ENCODE data around the gene IKZF1.

The IKZF1 gene

DNA sequence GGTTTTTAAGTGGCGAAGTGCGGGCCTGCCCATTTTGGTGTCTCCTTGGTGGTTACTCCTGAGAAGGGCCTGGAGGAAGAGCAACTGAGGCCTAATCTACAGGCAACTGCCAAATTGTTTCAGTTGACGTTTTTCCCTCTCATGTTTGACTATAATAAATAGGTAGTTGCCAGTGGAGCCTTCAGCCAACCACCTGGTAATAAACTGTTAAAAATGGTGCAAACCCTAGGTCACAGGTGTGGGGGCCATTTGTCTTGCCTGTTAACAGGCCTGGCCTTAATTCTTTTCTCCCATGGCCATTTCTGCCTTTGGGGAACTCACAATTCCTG lies 3.7 kb downstream of the IKZF1 start:
- ATAC-seq (replicated peaks) (no peak), DNase-seq (no peak)
- H3K4me1 Mint-ChIP-seq, result peaks cover 27 to 52% of the 10 kb centered on the region in 2 donors
- peak overlapping the region; percentile 95 for H3K4me3 Mint-ChIP-seq
- H3K9me3 Mint-ChIP-seq, result no peaks in the 10 kb centered on the region
- H3K27me3 Mint-ChIP-seq, result no peaks in the 10 kb centered on the region
- peak overlapping the region; percentile 93 for H3K27ac Mint-ChIP-seq
- peaks cover 46 to 48% of the 10 kb centered on the region in 2 donors for H3K36me3 Mint-ChIP-seq

DNA sequence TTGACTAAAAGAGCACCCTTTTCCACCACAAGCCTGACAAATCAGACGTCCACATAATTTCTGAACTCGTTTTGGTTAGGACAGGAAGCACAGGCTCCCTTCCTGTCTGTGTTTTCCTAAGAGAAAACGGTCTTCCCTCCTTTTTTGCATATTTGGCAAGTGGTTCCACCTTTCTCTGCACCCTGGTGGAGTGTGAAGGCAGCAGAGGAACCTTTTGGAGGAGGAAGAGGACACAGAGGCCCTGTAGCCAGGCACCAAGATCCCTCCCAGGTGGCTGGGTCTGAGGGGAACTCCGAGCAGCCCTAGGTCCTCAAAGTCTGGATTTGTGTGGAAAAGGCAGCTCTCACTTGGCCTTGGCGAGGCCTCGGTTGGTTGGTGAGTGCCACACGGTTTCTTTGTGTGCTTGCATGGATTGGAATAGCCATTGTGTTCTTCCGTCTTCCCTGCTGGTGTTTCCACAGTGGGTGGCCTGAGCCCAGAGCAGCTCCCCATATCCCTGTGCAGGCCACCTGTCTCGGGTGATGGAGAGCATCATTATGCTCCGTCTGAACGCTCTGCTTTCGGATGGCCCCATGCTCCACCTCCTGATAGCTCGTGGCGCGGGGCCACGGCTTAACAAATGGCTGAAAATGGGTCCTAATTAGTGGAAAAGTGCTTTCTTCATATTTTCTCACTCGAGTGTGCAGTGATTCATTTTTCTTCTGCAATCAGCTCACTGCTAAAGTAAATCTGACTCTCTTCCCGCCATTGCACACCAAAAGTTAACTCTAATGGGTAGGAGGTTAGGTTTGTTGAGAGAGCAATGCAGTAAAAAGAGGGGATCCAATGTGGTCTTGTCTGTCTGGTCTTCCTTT lies 4.2 kb downstream of the IKZF1 start:
- peak overlapping the region; percentile 95 for H3K4me3 Mint-ChIP-seq
- peaks cover 31 to 55% of the 10 kb centered on the region in 2 donors for H3K4me1 Mint-ChIP-seq
- peaks cover 51 to 54% of the 10 kb centered on the region in 2 donors for H3K36me3 Mint-ChIP-seq
- DNase-seq (no peak), ATAC-seq (replicated peaks) (no peak)
- peak overlapping the region; percentile 93 for H3K27ac Mint-ChIP-seq
- H3K27me3 Mint-ChIP-seq, result no peaks in the 10 kb centered on the region
- no peaks in the 10 kb centered on the region for H3K9me3 Mint-ChIP-seq

GRCh38 chr7:50309721-50310120 lies 5.2 kb downstream of the IKZF1 start:
- Mint-ChIP-seq H3K36me3 (peaks cover 60 to 64% of the 10 kb centered on the region in 2 donors), H3K4me1 (peaks cover 40 to 65% of the 10 kb centered on the region in 2 donors), H3K27ac (peak overlapping the region; percentile 93)

GRCh38 chr7:50310361-50310760 lies 5.8 kb downstream of the IKZF1 start:
- Mint-ChIP-seq H3K9me3 (no peaks in the 10 kb centered on the region), H3K36me3 (peaks cover 55 to 65% of the 10 kb centered on the region in 2 donors)
- ATAC-seq (replicated peaks), result no peak

More at GRCh38 chr7:50309721-50310120, 5.2 kb downstream of the IKZF1 start:
- H3K9me3 Mint-ChIP-seq, result no peaks in the 10 kb centered on the region
- no peaks in the 10 kb centered on the region for H3K27me3 Mint-ChIP-seq
- DNase-seq (no peak), ATAC-seq (replicated peaks) (no peak)
- H3K4me3 Mint-ChIP-seq, result peak overlapping the region; percentile 95

GRCh38 chr7:50310956-50311355 lies 6.4 kb downstream of the IKZF1 start:
- DNase-seq (no peak), ATAC-seq (replicated peaks) (no peak)
- peaks cover 55 to 68% of the 10 kb centered on the region in 2 donors for H3K36me3 Mint-ChIP-seq
- no peaks in the 10 kb centered on the region for H3K9me3 Mint-ChIP-seq
- peak overlapping the region; percentile 95 for H3K4me3 Mint-ChIP-seq
- H3K4me1 Mint-ChIP-seq, result peaks cover 52 to 77% of the 10 kb centered on the region in 2 donors
- no peaks in the 10 kb centered on the region for H3K27me3 Mint-ChIP-seq
- H3K27ac Mint-ChIP-seq, result peak overlapping the region; percentile 93

More at GRCh38 chr7:50310361-50310760, 5.8 kb downstream of the IKZF1 start:
- Mint-ChIP-seq H3K27ac (peak overlapping the region; percentile 93), H3K4me3 (peak overlapping the region; percentile 95), H3K27me3 (no peaks in the 10 kb centered on the region), H3K4me1 (peaks cover 46 to 71% of the 10 kb centered on the region in 2 donors)
- DNase-seq, result no peak

GRCh38 chr7:50312250-50313162 lies 8.0 kb downstream of the IKZF1 start:
- H3K27ac Mint-ChIP-seq, result peak overlapping the region; percentile 84
- peak overlapping the region; percentile 76 to 95 for H3K4me3 Mint-ChIP-seq
- peak; percentile 12 to 16 for ATAC-seq (replicated peaks)
- H3K9me3 Mint-ChIP-seq, result no peaks in the 10 kb centered on the region
- DNase-seq, result no peak
- no peaks in the 10 kb centered on the region for H3K27me3 Mint-ChIP-seq
- peaks cover 60 to 83% of the 10 kb centered on the region in 2 donors for H3K4me1 Mint-ChIP-seq
- peaks cover 44 to 53% of the 10 kb centered on the region in 2 donors for H3K36me3 Mint-ChIP-seq

GRCh38 chr7:50314836-50315592 lies 10.5 kb downstream of the IKZF1 start:
- peak overlapping the region; percentile 55 to 68 for H3K4me3 Mint-ChIP-seq

DNA sequence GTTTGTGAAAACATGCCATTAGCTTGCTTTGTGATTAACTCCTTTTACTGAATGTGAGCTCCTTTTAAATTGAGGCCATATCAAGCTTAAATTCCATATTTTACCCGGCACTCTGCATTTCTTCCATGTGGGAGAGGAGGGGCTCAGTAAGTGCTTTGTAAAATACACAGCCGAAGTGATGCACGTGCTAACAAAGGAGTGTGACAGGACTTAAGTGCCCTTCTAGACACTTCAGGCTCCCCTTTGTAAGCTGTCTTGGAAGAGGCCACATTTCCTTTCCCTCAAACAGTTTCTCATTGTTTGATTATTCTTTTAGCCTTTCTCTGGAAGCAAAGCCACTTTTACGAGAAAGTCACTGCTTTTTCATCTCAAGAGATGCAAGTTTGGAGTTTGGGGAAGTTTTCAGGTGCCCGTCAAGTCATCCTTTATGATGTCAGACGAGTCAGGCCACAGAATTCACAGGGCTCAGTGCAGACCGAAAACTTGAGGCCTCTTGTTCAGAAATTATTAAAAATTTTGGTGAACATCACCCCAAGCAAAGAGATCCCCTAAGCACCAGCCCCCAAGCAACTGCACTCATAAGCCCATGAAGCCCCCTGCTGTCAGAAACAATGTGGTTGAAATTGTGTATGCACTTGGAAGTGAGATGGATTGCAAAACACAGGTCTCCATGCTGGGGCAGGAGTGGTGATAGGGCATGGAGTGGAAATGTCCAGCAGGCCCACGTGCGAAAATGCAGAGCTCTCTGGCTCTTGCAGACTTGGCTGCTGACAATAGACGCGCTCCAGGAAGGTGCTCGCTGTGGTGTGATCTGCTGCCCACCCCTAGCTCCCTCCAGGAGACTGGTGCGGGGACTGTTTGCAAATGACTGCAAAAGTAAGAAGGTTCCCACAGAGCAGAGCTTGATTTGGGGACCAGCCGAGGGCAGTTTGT lies 11.5 kb downstream of the IKZF1 start:
- H3K27me3 Mint-ChIP-seq, result no peaks in the 10 kb centered on the region
- peak overlapping the region; percentile 55 to 68 for H3K4me3 Mint-ChIP-seq
- peaks cover 45 to 59% of the 10 kb centered on the region in 2 donors for H3K36me3 Mint-ChIP-seq
- H3K9me3 Mint-ChIP-seq, result no peaks in the 10 kb centered on the region
- H3K4me1 Mint-ChIP-seq, result peaks cover 67 to 91% of the 10 kb centered on the region in 2 donors
- ATAC-seq (replicated peaks), result no peak
- DNase-seq, result no peak
- peak overlapping the region; percentile 94 for H3K27ac Mint-ChIP-seq

More at GRCh38 chr7:50314836-50315592, 10.5 kb downstream of the IKZF1 start:
- Mint-ChIP-seq H3K4me1 (peaks cover 65 to 87% of the 10 kb centered on the region in 2 donors), H3K36me3 (peaks cover 40 to 54% of the 10 kb centered on the region in 2 donors), H3K27ac (peak overlapping the region; percentile 94), H3K27me3 (no peaks in the 10 kb centered on the region), H3K9me3 (no peaks in the 10 kb centered on the region)
- DNase-seq, result no peak
- ATAC-seq (replicated peaks), result no peak

DNA sequence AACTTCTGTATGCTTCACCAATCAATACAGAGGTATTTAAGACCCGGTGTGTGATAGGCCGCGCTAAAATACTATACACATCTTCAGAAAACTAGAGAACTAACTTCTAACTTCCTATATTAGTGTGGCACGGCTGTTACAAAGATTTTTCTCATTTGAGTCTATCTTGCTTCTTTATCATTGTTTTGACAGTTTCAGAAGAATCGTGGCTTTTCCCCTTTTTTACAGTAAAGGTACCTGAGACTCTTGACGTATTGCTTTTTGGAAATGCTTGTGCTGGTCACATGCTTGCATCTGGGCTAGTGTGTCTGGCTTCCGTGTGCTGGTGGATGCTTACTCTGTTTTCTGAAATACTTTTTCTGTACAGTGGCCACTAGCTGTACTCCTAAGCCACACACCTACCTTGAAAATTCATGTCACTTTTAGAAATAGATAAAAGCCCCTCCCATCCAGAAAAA lies 12.7 kb downstream of the IKZF1 start:
- no peak for DNase-seq
- H3K27ac Mint-ChIP-seq, result peak overlapping the region; percentile 96
- H3K4me3 Mint-ChIP-seq, result peak overlapping the region; percentile 31 to 61
- H3K27me3 Mint-ChIP-seq, result no peaks in the 10 kb centered on the region
- ATAC-seq (replicated peaks), result peak; percentile 92 to 94
- H3K9me3 Mint-ChIP-seq, result no peaks in the 10 kb centered on the region
- H3K36me3 Mint-ChIP-seq, result peaks cover 43 to 67% of the 10 kb centered on the region in 2 donors
- peaks cover 72 to 87% of the 10 kb centered on the region in 2 donors for H3K4me1 Mint-ChIP-seq

DNA sequence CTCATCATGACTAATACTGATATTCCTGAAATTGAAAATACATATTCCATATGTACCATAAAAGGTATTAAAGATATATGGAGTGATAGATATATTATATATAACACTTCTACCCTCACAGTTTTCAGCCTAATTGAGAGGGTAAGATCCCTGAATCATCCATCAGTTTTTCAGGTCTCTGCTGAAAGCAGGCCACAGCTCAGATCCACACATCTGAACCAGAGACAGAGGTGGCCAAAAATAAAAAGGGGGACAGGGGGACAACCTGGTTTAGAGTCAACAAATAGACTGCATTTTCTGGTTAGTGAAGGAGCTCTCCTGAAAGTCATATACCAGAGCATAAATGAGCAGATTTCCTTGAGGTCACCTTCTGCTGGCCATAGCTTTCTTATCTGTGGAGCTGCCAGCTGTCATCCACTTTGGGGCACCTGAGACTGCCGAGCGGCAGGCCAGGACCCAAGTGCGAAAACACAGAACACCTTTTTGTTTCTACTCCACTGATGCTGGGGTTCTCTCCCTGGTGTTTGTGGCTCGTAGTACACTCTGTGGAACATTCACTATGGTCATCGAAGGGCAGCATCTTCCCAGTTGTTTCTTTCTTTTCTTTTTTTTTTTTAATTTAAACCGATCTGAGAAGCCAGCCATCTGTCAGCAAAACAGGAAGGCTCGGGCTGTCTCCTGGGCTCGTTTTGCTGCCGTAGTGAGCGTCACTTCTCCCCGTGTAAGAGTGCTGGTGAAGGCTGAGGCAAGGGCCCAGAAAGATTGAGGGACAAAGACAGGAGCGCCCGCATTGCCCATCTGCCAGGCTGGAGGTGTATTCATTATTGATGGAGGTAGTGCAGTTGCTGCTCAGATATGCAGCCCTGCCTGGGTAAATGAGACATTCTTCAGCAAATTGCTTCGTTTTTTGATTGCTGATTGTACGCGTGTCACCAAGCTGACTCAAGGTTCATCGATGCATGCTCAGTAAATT lies 13.5 kb downstream of the IKZF1 start:
- H3K36me3 Mint-ChIP-seq, result peaks cover 39 to 64% of the 10 kb centered on the region in 2 donors

DNA sequence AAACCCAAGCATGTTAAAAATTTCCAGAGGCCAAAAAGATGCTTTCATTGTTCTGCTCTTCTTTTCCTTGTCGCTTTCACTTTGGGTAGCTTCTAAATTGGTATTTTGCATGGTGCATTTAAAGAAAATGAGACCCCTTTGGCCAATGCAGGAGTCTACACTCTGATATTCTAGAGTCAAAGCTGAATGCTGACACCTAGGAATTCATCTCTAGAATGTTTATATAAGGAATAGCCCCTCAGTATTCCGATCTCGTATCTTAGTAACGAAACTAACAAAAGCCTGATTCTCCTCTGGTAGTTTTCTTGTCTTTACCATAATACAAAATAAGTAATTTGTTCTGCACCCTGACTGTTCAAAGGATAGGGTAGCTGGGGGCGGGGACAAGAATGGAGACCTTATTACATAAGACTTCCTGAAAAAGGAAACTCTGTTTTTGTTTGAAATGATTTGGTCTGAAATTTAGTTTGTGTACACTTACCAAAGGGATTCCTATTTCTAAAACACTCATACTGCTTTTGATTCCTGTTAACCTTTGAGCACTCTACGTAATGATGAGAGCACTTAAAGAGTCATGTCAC lies 17.1 kb downstream of the IKZF1 start:
- peaks cover 38 to 64% of the 10 kb centered on the region in 2 donors for H3K36me3 Mint-ChIP-seq
- DNase-seq (no peak), ATAC-seq (replicated peaks) (no peak)
- no peak overlapping the region for H3K4me3 Mint-ChIP-seq
- H3K9me3 Mint-ChIP-seq, result no peaks in the 10 kb centered on the region
- H3K27me3 Mint-ChIP-seq, result no peaks in the 10 kb centered on the region
- H3K27ac Mint-ChIP-seq, result peak overlapping the region; percentile 37
- peaks cover 50 to 78% of the 10 kb centered on the region in 2 donors for H3K4me1 Mint-ChIP-seq

More for the DNA sequence above, 13.5 kb downstream of the IKZF1 start:
- peak overlapping the region; percentile 74 to 75 for H3K4me3 Mint-ChIP-seq
- H3K27me3 Mint-ChIP-seq, result no peaks in the 10 kb centered on the region
- H3K4me1 Mint-ChIP-seq, result peaks cover 70 to 85% of the 10 kb centered on the region in 2 donors
- peak overlapping the region; percentile 96 for H3K27ac Mint-ChIP-seq
- ATAC-seq (replicated peaks) (peak; percentile 12 to 22), DNase-seq (no peak)
- H3K9me3 Mint-ChIP-seq, result no peaks in the 10 kb centered on the region

DNA sequence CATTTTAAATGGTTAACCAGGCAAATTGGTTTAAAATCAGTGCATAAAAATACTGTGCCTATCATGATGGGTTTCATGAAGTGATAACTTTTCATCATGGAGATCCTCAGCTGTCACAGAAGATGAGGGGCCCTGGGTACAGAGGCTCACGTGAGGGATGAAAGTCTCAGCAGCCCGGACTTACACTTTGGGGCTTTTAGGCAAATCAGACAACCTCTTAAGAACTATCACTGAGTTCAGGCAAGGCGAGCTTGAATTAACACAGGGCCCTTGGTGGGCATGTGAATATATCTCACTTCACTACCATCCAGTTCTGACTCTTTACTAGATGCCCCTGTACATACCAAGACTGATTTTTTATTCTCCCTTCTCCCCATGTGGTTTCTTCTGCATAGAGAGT lies 19.6 kb downstream of the IKZF1 start:
- H3K4me1 Mint-ChIP-seq, result peaks cover 45 to 77% of the 10 kb centered on the region in 2 donors

More for the DNA sequence above, 19.6 kb downstream of the IKZF1 start:
- ATAC-seq (replicated peaks), result no peak
- no peaks in the 10 kb centered on the region for H3K9me3 Mint-ChIP-seq
- H3K27ac Mint-ChIP-seq, result peak overlapping the region; percentile 0
- H3K36me3 Mint-ChIP-seq, result peaks cover 36 to 69% of the 10 kb centered on the region in 2 donors
- no peak overlapping the region for H3K4me3 Mint-ChIP-seq
- no peak for DNase-seq
- no peaks in the 10 kb centered on the region for H3K27me3 Mint-ChIP-seq

All from stimulated activated naive B cell treated with anti-CD40 and anti-IgM and Interleukin-4, amounts not matched to agents 10 μg/mL and 1 μg/mL and 100 μg/mL, for 72 hours (primary cell).